GM19463 (cell line): ENCODE results near the gene SLC18A3.

Source experiments
- ATAC-seq: cut with Tn5 transposase; IDR thresholded peaks from one replicate; pipeline ENCODE4 v1.9.1; 2021; ENCODE audit warnings: mild to moderate bottlenecking, moderate library complexity; ENCODE audit not compliant: unreplicated experiment

SLC18A3 gene

GRCh38 chr10:49647985-49648795 is 38.1 kb downstream of the SLC18A3 start:
- ATAC-seq: no peak

GRCh38 chr10:49649294-49649693 is 39.2 kb downstream of the SLC18A3 start:
- ATAC-seq: peak; percentile 63

- ATAC-seq: no peak
Measured at GRCh38 chr10:49649936-49650723, 40.0 kb downstream of the SLC18A3 start.

GRCh38 chr10:49650724-49651034 is 40.6 kb downstream of the SLC18A3 start:
- ATAC-seq: no peak

- ATAC-seq: no peak
Measured at GRCh38 chr10:49651039-49651835, 41.1 kb downstream of the SLC18A3 start.

- ATAC-seq: no peak
Measured at GRCh38 chr10:49651917-49652316, 41.8 kb downstream of the SLC18A3 start.

GRCh38 chr10:49652421-49653272 is 42.5 kb downstream of the SLC18A3 start:
- ATAC-seq: no peak

GRCh38 chr10:49653273-49653929 is 43.3 kb downstream of the SLC18A3 start:
- ATAC-seq: no peak

GRCh38 chr10:49654036-49654693 is 44.1 kb downstream of the SLC18A3 start:
- ATAC-seq: no peak

GRCh38 chr10:49655099-49655498 is 45.0 kb downstream of the SLC18A3 start:
- ATAC-seq: no peak

GRCh38 chr10:49656845-49657493 is 46.9 kb downstream of the SLC18A3 start:
- no peak for ATAC-seq

GRCh38 chr10:49657606-49658005 is 47.5 kb downstream of the SLC18A3 start:
- ATAC-seq: no peak

- no peak for ATAC-seq
Measured at GRCh38 chr10:49661140-49661856, 51.2 kb downstream of the SLC18A3 start.
